GM15510 (cell line): ENCODE results near the gene MS4A12.

Experiments used
- POLR2A ChIP-seq: IDR thresholded peaks from 3 replicates; pipeline ENCODE4 v1.6.1; 2011; ENCODE audit warnings: borderline replicate concordance; ENCODE audit not compliant: insufficient read length; ENCODE audit errors: extremely low read depth

Gene MS4A12

GRCh38 chr11:60500276-60500910 lies 7.8 kb downstream of the MS4A12 start:
- TF ChIP-seq POLR2A = no peak

DNA sequence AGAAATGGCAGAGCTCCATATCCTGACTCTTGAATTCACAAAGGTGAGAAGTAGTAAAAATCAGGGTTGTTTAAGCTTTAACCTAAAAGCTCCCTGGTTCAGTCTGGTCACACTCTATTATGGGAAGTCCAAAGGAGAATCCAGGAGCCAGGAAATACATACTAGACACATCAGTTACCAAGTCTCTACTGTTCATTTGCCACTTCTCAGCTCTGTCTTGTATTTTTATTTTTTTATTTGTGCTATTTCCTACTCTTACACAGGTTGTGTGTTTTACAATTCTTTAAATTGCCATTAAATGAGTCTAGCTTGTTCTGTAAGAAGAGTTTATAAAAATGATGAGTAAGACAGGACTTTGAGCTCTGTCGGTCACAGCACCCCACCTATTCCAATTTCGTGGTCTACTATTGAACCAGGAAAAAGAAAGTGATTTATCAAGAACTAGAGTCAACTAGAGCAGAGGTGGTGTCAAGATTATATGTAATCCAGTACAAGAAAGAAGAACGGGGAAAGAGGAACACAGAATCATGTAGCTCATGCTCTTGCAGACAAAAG lies 9.7 kb downstream of the MS4A12 start:
- no peak for TF ChIP-seq POLR2A

DNA sequence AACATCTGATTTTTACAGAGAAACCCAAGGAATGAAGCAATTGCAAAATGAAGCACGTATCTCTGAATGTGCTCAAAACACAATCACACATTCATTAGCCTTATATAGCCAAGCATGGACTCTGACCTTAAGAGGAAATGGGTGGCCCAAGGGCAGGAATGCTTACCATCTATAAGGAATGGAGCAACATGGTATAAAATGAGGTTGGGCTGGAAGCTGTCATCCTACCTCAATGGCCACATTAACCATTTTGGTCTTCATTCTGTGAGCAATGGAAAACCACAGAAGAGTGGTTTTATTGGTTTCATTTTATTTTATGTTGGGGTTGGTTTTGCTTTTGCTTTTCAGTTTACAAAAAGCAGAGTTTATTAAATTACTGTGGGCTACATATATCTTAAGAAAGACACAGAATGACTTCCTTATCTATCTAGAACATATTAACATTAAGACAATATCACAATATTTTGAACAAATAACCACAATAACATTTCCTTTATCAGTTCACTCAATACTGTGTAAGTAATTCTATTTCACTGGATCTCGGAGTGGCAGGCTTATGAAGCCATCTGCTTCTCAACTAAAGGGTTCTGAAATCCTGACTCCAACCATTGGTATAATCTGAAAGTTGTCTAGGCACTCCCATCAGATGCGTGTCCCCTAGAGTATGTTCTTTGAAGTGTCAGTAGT lies 11.8 kb downstream of the MS4A12 start:
- no peak for TF ChIP-seq POLR2A

DNA sequence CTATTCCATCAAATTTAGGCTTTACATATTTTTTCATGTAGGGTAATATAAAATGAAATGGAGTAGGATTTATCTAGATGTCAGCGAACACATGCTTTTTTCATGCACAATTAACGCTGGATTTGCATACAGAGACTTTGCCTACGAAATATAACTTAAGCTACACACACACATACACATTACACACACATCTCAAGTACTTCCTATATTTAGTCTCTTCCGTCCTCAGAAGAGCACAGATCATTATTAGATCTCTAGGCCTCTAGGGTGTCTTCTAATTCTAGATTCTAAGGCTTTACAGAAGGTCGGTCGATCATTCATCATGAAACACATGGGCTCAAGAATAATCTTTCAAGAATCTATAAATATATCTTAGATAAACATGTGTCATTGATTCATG lies 18.8 kb downstream of the MS4A12 start:
- TF ChIP-seq POLR2A = no peak

- no peak for TF ChIP-seq POLR2A
These were observed 20.2 kb downstream of the MS4A12 start for GRCh38 chr11:60512651-60513225.

GRCh38 chr11:60513496-60514460 lies 21.2 kb downstream of the MS4A12 start:
- no peak for TF ChIP-seq POLR2A

DNA sequence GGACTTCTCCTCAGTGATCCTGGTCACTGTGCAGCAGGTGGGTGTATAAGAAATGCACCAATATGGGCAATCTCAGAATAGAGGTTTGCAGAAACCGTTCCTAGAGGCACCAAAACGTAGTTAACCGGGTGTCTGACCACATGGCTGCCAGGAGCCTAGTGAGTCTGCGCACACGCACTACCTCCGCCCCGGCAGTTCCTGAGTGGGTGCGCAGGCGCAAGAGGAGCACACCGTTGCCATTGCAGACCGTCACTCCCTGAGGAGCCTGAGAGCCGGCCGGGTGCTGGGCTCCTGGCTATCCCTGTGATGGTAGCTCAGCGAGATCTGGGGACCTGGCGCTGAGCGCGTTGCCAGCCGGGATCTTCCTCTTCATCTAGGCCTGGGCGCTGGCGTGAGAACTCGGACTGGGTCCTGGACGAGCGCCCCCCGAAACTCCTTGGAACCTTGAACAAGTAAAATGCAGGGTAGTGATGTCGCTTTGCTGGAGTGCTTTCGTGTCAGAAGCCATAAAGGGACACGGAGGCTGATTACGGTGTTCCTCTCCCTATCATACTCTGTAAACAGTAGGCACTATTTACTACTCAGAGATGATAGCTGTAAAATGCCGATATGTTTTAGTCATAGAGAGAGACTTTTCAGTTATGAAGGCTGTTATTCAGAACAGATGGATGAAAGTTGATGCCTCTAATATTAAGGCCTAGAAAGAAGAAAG lies 22.7 kb downstream of the MS4A12 start, which contains the start of gene MS4A13:
Gene MS4A13 (plus strand): TSS at position 249 of the 712 bp plus-strand sequence. CDS start 2,692 bp downstream, outside the sequence.
- no peak for TF ChIP-seq POLR2A

DNA sequence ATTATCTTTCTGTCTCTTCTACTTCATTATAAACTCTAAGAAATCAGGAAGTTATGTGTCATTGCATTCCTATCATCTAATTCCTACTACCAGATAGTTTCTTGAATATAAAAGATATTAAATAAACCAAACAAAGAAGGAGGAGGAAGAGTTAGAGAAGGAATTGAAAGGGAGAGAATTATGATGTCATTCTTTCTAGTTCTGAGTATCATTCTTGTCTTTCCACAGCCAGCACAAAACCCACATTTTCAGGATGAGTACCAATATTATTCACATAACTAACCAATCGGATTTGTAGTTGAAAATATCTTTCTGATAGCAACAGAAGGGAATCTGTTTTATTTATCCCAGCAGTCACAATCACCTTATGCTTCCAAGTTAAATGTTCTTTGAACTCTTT lies 35.9 kb downstream of the MS4A12 start:
- no peak for TF ChIP-seq POLR2A

GRCh38 chr11:60528934-60529333 lies 36.4 kb downstream of the MS4A12 start:
- TF ChIP-seq POLR2A = no peak

GRCh38 chr11:60530454-60531100 lies 38.0 kb downstream of the MS4A12 start:
- TF ChIP-seq POLR2A = no peak

- no peak for TF ChIP-seq POLR2A
These were observed 51.5 kb downstream of the MS4A12 start for GRCh38 chr11:60544077-60544476.
